LNCaP clone FGC (cell line): Measurements from ENCODE around the gene RHCE.
"Not testable (repeated sequence)": the region's sequence is repeated elsewhere in the genome, so short reads cannot be mapped to it uniquely, and the experiment has no call there.

Experiments
- DNase-seq: peaks from one replicate; pipeline ENCODE4 v3.0.0-alpha.2; 2011; ENCODE audit warnings: low read depth
- H3K4me3 ChIP-seq: 2 replicates; pipeline ENCODE4 v1.5.1; 2011; ENCODE audit warnings: mild to moderate bottlenecking, low read depth, low read length, control low read depth
- CTCF ChIP-seq: IDR thresholded peaks from 2 replicates; pipeline ENCODE4 v1.5.1; 2012; ENCODE audit warnings: mild to moderate bottlenecking; ENCODE audit not compliant: control insufficient read depth, insufficient read depth; ENCODE audit errors: extremely low read depth

RHCE gene

GRCh38 chr1:25369241-25369640 lies 51.4 kb downstream of the RHCE start:
- no peak for DNase-seq
- H3K4me3 ChIP-seq, result no peak overlapping the region
- no peak for TF ChIP-seq CTCF

- H3K4me3 ChIP-seq, DNase-seq: not testable (repeated sequence)
Measured at GRCh38 chr1:25362634-25363559, 57.7 kb downstream of the RHCE start.

GRCh38 chr1:25361901-25362300 lies 58.7 kb downstream of the RHCE start:
- H3K4me3 ChIP-seq, result no peak overlapping the region
- no peak for DNase-seq
- no peak for TF ChIP-seq CTCF

- no peak for DNase-seq
- no peak for TF ChIP-seq CTCF
Measured at GRCh38 chr1:25360596-25361581, 59.7 kb downstream of the RHCE start.

GRCh38 chr1:25356848-25357247 lies 63.8 kb downstream of the RHCE start:
- no peak for TF ChIP-seq CTCF
- no peak for DNase-seq
- H3K4me3 ChIP-seq, result no peak overlapping the region

More at GRCh38 chr1:25360596-25361581, 59.7 kb downstream of the RHCE start:
- H3K4me3 ChIP-seq, result no peak overlapping the region

- no peak overlapping the region for H3K4me3 ChIP-seq
- DNase-seq, result no peak
- TF ChIP-seq CTCF, result no peak
Measured at GRCh38 chr1:25356441-25356840, 64.2 kb downstream of the RHCE start.

GRCh38 chr1:25355841-25356395 lies 64.7 kb downstream of the RHCE start:
- no peak for DNase-seq
- TF ChIP-seq CTCF, result no peak
- H3K4me3 ChIP-seq, result no peak overlapping the region
